ENCODE measurements around the gene NDE1. TPM values are rescaled to one million over a fixed set of nuclear protein-coding genes. Genes with fewer than 3 reads are reported as not detected.
A peak's percentile ranks its signal among the peaks of the same experiment; 100 is the strongest.

The NDE1 gene
- total RNA-seq, 2 experiments from 2014 or later: 107 to 117 TPM

DNA sequence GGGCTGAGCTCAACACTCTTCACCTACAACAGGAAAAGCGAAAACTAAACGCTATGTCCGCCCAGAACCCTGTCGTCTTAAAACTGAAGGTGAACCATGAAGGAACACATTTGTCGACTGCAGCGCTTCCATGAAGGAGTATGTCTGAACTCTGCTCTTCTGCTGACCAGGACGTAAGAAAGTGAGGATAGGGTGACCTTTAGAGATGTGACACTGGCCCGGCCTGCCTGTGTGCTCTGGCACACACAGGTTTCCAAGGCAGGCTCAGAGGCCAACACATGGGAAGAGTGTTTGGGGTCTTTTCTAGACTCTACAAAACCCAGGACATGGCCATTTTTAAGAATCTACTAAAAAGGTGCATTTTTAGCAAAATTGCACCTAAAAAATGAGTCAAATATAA, 28.2 kb upstream of the NDE1 start:
- H3K27ac Mint-ChIP-seq: no peak overlapping the region

DNA sequence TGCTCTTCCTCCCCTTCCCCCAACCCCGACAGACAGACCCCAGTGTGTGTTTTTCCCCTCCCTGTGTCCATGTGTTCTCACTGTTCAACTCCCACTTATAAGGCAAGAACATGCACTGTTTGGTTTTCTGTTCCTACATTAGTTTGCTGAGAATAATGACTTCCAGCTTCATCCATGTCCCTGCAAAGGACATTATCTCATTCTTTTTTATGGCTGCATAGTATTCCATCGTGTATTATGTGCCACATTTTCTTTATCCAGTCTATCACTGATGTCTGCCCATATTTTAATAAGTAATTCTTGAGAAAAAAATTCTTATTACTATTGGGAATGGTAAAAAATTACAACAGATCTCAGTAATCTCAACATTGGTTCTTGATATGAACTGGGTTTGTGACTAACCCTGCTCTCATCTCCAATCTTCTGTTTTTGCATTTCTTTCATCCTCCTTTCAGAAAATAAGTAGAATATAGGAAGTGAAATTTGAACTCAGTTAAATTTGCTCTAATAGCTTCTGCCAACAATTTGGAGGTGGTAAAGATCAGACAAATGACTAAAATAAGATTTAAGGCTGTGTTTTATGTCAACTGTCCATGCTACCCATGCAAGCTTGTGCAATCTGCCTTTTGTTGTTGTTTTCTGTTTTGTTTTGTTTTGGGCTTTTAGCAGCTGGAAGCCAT, 18.2 kb upstream of the NDE1 start:
- intact Hi-C loops (cut with DNase I, micrococcal nuclease): no loop called here
- ATAC-seq: no peak
- POLR2A ChIA-PET: no interaction called here
- Mint-ChIP-seq H3K4me1 (peaks cover 29% of the 10 kb centered on the region), H3K27me3 (no peaks in the 10 kb centered on the region), H3K9me3 (ENCODE audit: low read depth) (no peaks in the 10 kb centered on the region), H3K4me3 (no peak overlapping the region), H3K36me3 (ENCODE audit: low read depth) (peaks cover 63% of the 10 kb centered on the region), H3K27ac (peak overlapping the region; percentile 51)
- CTCF ChIA-PET: interaction anchor here (1.5 kb wide), 1 partner anchor 12 kb away, joined by 4 read pairs; no protein-coding TSS in a partner anchor
- DNase-seq: no peak

More for the DNA sequence above, 28.2 kb upstream of the NDE1 start:
- no peaks in the 10 kb centered on the region for H3K27me3 Mint-ChIP-seq
- CTCF ChIA-PET: no interaction called here
- no peak overlapping the region for H3K4me3 Mint-ChIP-seq
- peaks cover 48% of the 10 kb centered on the region for H3K36me3 Mint-ChIP-seq (ENCODE audit: low read depth)
- intact Hi-C loops (cut with DNase I, micrococcal nuclease): no loop called here
- POLR2A ChIA-PET: no interaction called here
- DNase-seq (no peak), ATAC-seq (no peak)
- H3K4me1 Mint-ChIP-seq: peaks cover 5% of the 10 kb centered on the region
- no peaks in the 10 kb centered on the region for H3K9me3 Mint-ChIP-seq (ENCODE audit: low read depth)

DNA sequence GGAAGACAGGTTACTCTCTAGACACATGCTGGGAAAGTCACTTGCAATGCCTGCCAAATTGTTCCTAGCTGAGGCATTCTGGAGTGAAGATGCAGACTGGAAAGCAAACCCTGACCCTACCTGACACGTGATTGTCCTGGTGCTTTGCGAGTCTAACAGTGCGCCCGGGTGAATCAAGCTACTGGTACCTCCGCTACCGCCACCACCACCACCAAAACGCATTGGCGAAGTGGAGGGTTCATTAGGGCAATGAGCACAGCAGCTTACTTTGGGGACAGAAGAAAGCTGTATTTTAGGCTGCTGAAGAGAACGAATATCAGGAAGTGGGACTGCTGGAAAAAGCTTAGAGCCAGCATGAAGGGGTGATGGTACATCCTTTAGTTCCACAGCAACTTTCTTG, 14.1 kb upstream of the NDE1 start:
- peaks cover 65% of the 10 kb centered on the region for H3K4me1 Mint-ChIP-seq
- peaks cover 76% of the 10 kb centered on the region for H3K36me3 Mint-ChIP-seq (ENCODE audit: low read depth)
- no peaks in the 10 kb centered on the region for H3K27me3 Mint-ChIP-seq
- no peak for ATAC-seq
- POLR2A ChIA-PET: no interaction called here
- CTCF ChIA-PET: interaction anchor here (0.9 to 1.4 kb wide), 2 partner anchors 15 to 30 kb away, joined by 3 read pairs; no protein-coding TSS in a partner anchor
- DNase-seq: no peak
- no peak overlapping the region for H3K4me3 Mint-ChIP-seq
- intact Hi-C loops (cut with DNase I, micrococcal nuclease): no loop called here
- no peaks in the 10 kb centered on the region for H3K9me3 Mint-ChIP-seq (ENCODE audit: low read depth)
- peak overlapping the region; percentile 97 for H3K27ac Mint-ChIP-seq

DNA sequence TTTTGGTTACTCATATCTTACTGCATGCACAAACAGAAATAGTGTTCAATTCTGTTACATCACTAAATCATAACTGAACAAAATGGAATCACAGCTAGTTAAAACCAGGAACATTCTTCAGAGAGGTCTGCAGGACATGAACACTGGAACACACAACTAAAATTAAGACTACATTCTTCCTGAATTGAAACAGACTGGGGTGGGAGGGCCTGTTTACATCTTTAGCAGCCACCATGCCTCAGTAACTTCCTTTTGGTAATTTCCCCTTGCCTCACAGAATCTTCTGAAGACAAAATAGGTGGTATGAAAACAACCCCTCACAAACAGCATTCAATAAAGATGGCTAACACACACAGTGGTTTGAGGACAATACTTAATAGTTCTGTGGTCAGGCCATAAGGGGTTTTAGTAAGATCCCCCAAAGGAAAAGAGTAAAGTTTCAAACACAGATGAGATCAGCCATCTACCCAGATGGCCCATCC, 13.6 kb upstream of the NDE1 start:
- ATAC-seq (peak; percentile 48), DNase-seq (no peak)
- CTCF ChIA-PET: interaction anchor here (0.9 to 1.4 kb wide), 2 partner anchors 15 to 29 kb away, joined by 3 read pairs; no protein-coding TSS in a partner anchor
- Mint-ChIP-seq H3K9me3 (ENCODE audit: low read depth) (no peaks in the 10 kb centered on the region), H3K36me3 (ENCODE audit: low read depth) (peaks cover 73% of the 10 kb centered on the region), H3K4me1 (peaks cover 70% of the 10 kb centered on the region), H3K27me3 (no peaks in the 10 kb centered on the region), H3K4me3 (peak overlapping the region; percentile 35), H3K27ac (peak overlapping the region; percentile 97)
- intact Hi-C loops (cut with DNase I, micrococcal nuclease): no loop called here
- POLR2A ChIA-PET: no interaction called here

DNA sequence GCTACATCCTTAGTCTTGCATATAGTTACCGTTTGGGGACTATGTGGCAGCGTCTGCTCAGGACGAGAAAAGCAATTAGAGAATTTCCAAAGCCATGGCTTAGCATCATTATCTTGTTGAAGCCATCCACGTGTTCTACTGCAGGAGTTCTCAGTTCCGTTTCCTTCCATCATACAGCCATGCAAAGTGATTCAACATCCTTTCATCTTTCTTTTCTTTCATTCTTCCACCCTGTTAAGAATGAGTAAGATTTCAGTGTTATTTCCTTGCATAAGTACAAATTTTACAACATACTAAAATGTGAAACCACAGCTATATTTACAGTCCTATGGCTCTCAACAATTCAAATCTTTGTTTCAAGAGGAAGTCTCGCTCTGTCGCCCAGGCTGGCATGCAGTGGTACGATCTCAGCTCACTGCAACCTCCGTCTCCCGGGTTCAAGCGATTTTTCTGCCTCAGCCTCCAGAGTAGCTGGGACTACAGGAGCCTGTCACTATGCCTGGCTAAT, 10.9 kb upstream of the NDE1 start:
- POLR2A ChIA-PET: interaction anchor here (0.6 to 1.1 kb wide), 3 partner anchors 32 to 1906 kb away, joined by 3 to 4 read pairs (median 3); no protein-coding TSS in a partner anchor
- peak; percentile 40 for ATAC-seq
- CTCF ChIA-PET: no interaction called here
- intact Hi-C loops (cut with DNase I, micrococcal nuclease): no loop called here
- Mint-ChIP-seq H3K9me3 (ENCODE audit: low read depth) (no peaks in the 10 kb centered on the region), H3K27me3 (no peaks in the 10 kb centered on the region), H3K27ac (peak overlapping the region; percentile 90), H3K36me3 (ENCODE audit: low read depth) (peaks cover 49% of the 10 kb centered on the region), H3K4me1 (peaks cover 75% of the 10 kb centered on the region), H3K4me3 (peak overlapping the region; percentile 53)
- peak; percentile 52 for DNase-seq

DNA sequence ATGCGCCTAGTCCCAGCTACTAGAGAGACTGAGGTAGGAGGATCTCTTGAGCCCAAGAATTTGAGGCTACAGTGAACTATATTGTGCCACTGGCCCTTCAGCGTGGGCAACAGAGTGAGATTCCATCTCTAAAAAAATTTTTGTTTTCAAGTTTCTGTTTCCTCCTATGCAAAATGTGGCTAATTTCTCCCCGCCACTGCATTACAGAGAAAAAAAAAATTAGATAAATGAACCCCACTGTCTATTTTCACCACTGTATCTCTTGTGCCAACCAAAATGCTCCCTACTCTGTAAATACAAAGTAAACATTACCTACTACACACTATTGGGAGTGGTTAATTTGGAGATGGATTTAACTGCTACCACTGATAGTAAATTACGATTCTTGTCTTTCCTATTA, 9.1 kb upstream of the NDE1 start:
- intact Hi-C loops (cut with DNase I, micrococcal nuclease): loop anchor here (5.0 to 10.0 kb wide), 3 partner anchors 154 to 1006 kb away; partner anchors contain the start of genes BFAR (in 1 of the 2), NTAN1 (in 1 of the 2) and PARN (in 1 of the 2)
- H3K36me3 Mint-ChIP-seq (ENCODE audit: low read depth): peaks cover 34% of the 10 kb centered on the region
- CTCF ChIA-PET: no interaction called here
- peaks cover 69% of the 10 kb centered on the region for H3K4me1 Mint-ChIP-seq
- no peaks in the 10 kb centered on the region for H3K9me3 Mint-ChIP-seq (ENCODE audit: low read depth)
- POLR2A ChIA-PET: interaction anchor here (0.6 kb wide), 1 partner anchor 41 kb away, joined by 3 read pairs; no protein-coding TSS in a partner anchor
- H3K27ac Mint-ChIP-seq: peak overlapping the region; percentile 98
- H3K4me3 Mint-ChIP-seq: peak overlapping the region; percentile 84
- no peaks in the 10 kb centered on the region for H3K27me3 Mint-ChIP-seq
- DNase-seq (no peak), ATAC-seq (no peak)

DNA sequence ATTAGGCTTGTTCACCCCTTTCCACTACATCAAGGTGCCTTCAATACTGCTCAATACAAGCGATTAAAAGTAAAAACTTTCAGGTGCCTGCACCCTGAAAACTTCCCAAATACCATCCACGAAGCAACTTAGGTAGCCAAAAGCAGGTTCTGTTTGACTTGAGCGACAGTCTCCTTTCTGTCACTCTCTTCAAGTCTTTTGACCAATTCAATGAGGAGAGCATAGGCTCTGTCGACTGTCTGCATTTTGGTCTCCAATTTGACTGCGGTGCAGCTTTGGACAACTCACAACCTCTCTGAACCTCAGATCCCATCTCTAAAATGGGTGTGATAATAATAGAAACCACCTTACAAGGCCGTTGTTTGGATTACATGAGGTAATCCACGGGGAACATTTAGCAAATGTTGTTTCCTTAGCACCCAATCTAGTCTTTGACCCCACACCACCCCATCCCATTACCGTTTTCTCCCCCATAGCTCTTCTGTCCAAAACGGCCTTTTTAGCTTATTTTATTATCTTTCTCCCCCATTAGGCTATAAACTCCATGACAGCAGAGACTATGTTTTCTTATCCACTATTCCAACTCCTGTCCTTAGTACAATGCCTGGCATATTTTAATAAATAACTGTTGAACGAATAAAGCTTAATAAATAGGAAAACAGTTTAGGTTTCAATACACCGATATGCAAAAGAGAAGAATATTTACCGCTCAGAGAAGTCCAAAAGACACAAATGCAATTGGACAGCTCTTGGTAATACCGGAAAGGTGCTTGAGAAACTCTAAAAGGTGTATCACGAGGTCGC, 8.1 kb upstream of the NDE1 start:
- DNase-seq: no peak
- CTCF ChIA-PET: interaction anchor here (1.2 to 1.9 kb wide), 4 partner anchors 17 to 216 kb away, joined by 3 to 7 read pairs (median 4); no protein-coding TSS in a partner anchor

DNA sequence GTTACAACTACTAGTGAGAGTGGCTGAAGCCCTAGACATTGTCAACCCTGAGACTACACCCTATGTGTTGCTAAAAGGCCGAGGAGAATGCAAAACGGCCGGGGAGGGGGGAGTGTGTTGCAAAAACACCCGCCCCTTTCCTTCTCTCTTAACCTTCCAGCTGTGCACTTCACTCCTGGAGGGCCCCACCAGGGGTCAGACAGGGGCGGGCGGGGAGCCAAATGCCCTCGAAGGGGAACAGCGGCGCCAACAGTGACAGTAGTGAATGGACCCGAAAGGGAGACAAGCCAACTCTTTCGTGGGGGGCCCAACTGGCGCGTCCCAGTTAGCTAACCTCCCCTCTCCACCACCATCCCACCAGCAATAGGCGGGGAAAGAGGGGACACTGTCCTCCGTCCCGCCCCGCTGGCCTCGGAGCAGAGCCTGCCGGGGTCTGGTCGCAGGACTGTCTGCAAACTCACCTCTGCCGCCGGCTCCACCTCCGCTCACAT, 7.4 kb upstream of the NDE1 start:
- ATAC-seq (peak; percentile 62), DNase-seq (peak; percentile 91)
- Mint-ChIP-seq H3K36me3 (ENCODE audit: low read depth) (peaks cover 18% of the 10 kb centered on the region), H3K4me3 (peak overlapping the region; percentile 84), H3K27ac (peak overlapping the region; percentile 98), H3K4me1 (peaks cover 56% of the 10 kb centered on the region), H3K27me3 (no peaks in the 10 kb centered on the region), H3K9me3 (ENCODE audit: low read depth) (no peaks in the 10 kb centered on the region)
- intact Hi-C loops (cut with DNase I, micrococcal nuclease): loop anchor here (1.0 to 10.0 kb wide), 11 partner anchors 51 to 1010 kb away; partner anchors contain the start of genes BFAR (in 2 of the 2), BMERB1 (in 1 of the 2), CEP20 (in 1 of the 2) and NTAN1 (in 1 of the 2)
- ChIA-PET CTCF (interaction anchor here (0.7 to 1.9 kb wide), 7 partner anchors 16 to 216 kb away, joined by 3 to 7 read pairs (median 4); no protein-coding TSS in a partner anchor), POLR2A (interaction anchor here (0.6 to 1.4 kb wide), 3 partner anchors 22 to 52 kb away, joined by 5 to 9 read pairs (median 5); no protein-coding TSS in a partner anchor)

More for the DNA sequence above, 8.1 kb upstream of the NDE1 start:
- Mint-ChIP-seq H3K27ac (peak overlapping the region; percentile 98), H3K4me1 (peaks cover 61% of the 10 kb centered on the region), H3K9me3 (ENCODE audit: low read depth) (no peaks in the 10 kb centered on the region), H3K36me3 (ENCODE audit: low read depth) (peaks cover 24% of the 10 kb centered on the region), H3K4me3 (peak overlapping the region; percentile 84), H3K27me3 (no peaks in the 10 kb centered on the region)
- intact Hi-C loops (cut with DNase I, micrococcal nuclease): loop anchor here (2.0 to 10.0 kb wide), 9 partner anchors 89 to 1009 kb away; partner anchors contain the start of genes BFAR (in 2 of the 2), BMERB1 (in 1 of the 2), NTAN1 (in 1 of the 2) and PARN (in 1 of the 2)
- POLR2A ChIA-PET: interaction anchor here (0.6 to 1.4 kb wide), 3 partner anchors 21 to 51 kb away, joined by 3 to 9 read pairs (median 5); no protein-coding TSS in a partner anchor
- ATAC-seq: no peak

DNA sequence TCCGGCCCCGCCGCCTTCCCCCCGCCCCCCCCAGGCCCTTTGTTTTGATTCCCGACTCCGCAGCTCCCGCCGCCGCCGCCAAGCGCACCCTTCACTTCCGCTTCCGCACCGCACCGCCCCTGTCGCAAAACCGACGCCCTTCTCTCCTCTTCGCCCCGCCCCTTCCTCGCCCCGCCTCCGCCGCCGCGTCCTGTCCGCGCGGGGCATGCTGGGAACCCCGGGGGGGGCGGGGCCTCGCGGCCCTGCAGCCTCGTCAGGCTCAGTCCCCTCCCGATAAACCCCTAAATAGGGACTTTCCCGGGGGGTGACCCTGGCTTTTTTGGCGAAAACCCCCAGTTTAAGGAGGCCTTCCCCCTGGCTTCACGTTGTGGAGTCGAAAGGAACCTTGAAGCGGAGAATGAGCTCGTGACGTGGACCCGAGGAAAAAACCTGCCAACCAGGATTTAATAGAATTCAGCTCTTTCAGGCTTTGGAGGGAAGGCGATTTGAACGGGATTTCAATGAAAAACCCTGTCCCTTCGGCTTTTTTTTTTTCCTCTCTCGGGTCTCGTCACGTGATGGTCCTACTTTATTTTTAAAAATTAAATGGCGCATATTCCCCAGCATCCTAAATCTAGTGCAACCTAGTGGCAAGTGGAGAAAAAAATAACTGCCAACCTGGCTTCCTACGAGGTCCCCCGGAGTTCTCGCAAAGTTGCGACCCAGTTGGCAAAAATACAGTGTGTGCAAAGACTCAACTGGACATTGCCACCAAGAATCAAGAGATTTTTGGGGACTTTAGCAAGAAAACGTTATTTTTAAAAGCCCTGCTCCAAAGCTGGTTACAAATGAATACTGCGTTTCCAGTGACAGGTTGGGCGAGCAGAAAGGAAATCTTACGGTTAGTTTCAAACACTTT, 6.7 kb upstream of the NDE1 start, which contains the start of gene MARF1:
Gene MARF1 (minus strand): TSS at position 107 of the 898 bp plus-strand sequence. CDS start 3,921 bp downstream, outside the sequence.
- Mint-ChIP-seq H3K36me3 (ENCODE audit: low read depth) (peaks cover 14% of the 10 kb centered on the region), H3K27ac (peak within 1 kb of the TSS; percentile 98)
- peak; percentile 70 for ATAC-seq

More for the DNA sequence above, 6.7 kb upstream of the NDE1 start, which contains the start of gene MARF1:
- peak; percentile 100 for DNase-seq
- intact Hi-C loops (cut with DNase I, micrococcal nuclease): loop anchor here (1.0 to 10.0 kb wide), 11 partner anchors 52 to 1010 kb away; partner anchors contain the start of genes BFAR (in 2 of the 2), BMERB1 (in 1 of the 2), CEP20 (in 1 of the 2) and NTAN1 (in 1 of the 2)
- CTCF ChIA-PET: interaction anchor here (0.7 to 1.9 kb wide), 12 partner anchors 10 to 217 kb away, joined by 3 to 7 read pairs (median 4); no protein-coding TSS in a partner anchor
- POLR2A ChIA-PET: interaction anchor here (0.6 to 1.4 kb wide), 3 partner anchors 22 to 53 kb away, joined by 5 to 9 read pairs (median 5); no protein-coding TSS in a partner anchor
- no peaks in the 10 kb centered on the region for H3K27me3 Mint-ChIP-seq
- peak within 1 kb of the TSS; percentile 84 for H3K4me3 Mint-ChIP-seq
- peaks cover 52% of the 10 kb centered on the region for H3K4me1 Mint-ChIP-seq
- H3K9me3 Mint-ChIP-seq (ENCODE audit: low read depth): no peaks in the 10 kb centered on the region
